Stimulated activated CD4-positive, alpha-beta T cell treated with anti-CD3 and anti-CD28 coated beads, TNF-alpha, amount 100 ng/mL, for 1 hour (primary cell): ENCODE data around the gene SMAD3.

Experiments used
- DNase-seq, 3 donors: peaks; one replicate each; pipeline ENCODE4 v3.0.0-alpha.2; 2020; ENCODE audit warnings: low read depth in 3 of 3, low spot score in 1 of 3

Gene SMAD3

DNA sequence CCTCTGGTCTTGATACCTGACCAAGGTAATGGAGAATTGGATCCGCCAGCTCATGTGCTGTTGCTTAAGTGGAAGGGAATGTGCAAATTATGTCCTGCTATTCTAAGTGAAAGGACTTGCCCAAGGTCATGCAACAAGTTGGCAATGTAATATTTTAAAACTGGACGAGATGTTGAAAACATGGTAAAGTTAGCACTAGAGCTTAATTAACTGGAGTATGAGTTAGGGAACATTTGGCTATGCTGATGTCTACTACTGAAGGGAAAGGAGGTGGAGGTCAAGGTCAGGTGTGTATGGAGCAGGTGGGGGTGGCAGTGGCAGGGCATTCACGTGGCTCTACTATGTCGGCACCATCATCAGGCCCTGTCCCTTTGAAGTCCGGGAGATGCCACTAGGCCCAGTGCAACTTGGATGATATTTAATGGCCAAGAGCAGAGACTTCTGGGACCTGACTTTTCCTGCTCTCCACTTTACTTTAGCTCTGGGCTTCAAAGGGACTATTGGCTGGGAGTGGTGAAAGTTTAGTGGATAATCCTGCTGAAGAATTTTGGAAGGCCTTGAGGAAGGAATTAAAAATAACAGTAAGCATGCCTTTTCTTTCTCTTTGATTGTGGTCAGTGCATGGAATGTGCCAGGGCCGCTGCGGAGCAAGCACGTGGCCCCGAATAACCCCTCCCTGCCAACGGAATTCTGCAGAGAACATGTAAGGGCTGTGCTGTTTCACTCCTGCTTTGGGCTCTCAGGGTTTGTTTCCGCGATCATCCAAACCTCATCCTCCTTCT, 14.9 kb downstream of the SMAD3 start:
- DNase-seq: no peak

DNA sequence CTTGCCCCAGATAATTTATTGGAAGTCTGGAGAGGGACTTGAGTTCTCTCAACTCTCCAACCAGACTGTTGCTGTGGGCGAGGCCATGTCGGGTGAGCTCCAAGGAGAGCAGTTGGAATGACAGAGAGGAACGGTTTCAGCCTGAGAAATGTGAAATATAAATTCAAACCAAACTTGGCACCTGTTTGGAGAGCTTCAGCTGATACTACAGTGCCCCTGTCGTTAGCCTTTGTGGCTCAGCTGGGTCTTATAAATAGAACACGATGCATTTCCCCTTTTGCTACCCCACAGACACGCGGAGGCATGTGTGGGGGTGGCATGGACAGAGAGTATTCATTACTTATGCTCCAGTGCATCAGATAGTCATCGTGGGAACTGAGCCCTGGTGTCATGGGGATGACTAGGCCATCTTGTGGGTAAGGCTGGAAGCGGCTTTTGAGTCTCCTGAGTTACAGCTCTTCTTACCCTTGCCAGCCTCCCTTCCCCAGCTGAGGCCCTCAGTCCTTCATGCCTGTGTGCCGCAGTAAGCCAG, 15.6 kb downstream of the SMAD3 start:
- DNase-seq: no peak

DNA sequence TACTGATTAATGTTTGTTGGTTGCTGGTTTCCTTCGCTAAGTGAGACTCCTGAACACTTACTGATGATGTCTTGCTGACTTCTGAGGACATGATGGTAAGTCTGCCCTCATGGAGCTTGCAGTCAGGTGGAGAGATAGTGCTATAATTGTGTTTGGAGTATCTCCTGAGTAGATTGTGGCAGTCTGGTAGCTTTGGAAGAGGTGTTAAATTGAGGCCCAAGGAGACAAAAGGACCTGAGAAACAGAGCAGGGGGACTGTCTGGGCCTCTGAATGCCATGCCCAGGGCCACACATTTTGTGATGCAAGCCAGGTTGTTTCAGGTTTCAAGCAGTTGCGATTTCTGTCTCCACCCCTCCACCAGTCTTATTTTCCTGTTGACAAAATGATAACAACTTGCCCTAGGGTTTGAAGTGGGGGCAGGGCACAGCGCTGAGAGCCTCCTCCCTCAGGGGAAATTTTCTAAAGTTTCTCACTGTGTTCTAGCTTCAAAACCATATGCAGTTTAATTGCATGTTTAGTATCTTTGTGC, 16.7 kb downstream of the SMAD3 start:
- peak in 2 of 3 donors; percentile 42 to 55 for DNase-seq

DNA sequence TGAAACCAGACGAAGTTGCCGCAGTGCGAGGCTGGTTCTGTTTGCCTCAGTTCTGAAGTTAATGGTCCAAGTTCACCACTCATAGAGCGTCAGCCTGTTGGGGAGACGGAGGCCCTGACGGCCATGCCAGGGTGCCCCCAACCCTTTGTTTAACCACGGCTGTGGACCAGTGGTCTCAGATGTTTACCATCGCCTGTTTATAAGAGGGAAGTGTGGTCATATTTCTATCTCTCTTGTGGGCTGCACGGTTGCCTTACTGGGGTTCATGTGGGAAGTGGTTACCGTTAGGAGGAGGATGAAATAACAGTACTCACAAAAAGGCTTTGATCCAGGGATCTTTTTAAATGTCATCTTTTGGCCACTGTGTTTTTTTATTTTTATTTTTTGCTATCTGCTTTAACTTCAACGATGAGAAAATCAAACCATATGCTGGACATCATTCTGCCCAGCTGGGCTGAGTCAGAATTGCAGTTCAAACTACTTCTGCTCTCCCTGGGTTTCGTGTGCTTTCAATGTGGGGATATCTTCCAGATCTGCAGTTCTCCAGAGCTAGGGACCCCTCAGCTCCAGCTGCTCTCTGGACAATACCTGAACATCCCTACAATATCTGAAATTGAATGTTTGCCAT, 17.8 kb downstream of the SMAD3 start:
- DNase-seq: no peak

DNA sequence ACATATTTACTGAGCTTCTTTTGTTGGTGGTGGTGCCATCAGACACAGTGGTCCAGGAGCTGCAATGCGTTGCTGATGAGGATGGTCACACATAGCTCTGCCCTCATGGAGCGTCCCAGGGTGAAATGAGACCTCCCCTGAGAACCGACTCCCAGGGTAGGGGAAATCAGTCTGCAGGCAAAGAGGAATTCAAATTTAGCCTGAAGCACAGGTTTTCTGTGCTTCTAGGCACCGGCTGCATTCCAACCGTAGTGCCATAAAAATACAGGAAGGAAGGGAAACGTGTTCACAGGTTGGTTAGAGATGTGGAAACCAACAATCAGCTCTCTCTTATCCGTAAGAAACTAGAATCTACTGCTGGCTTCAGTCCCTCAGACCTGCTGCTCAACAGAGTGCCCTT, 19.2 kb downstream of the SMAD3 start:
- DNase-seq: no peak

DNA sequence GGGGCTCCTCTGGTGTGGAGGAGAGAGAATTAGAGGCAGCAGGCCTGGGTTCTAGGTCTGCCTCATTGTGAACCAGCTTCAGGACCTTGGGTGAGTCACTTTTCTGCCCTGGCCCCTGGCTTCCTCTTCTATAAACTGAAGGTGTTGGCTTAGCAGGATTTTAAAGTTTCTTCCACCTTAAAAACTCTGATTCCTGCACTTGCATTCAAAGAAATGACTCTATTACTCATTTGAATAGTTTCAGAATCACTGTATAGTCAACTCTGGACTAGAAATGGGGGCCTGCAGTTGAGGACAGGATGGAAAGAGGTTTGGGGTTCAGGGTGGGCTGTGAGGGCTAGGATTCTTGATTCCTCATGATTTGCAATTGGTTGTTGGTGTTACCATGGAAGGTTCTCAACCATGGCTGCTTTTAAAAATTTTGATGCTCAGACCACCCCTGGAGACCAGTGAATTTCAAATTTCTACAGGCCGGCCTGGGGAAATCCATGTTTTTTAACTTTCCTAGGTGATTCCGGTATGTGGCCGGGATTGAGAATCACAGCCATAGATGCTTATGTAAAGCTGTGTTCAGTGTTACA, 19.9 kb downstream of the SMAD3 start:
- no peak for DNase-seq

DNA sequence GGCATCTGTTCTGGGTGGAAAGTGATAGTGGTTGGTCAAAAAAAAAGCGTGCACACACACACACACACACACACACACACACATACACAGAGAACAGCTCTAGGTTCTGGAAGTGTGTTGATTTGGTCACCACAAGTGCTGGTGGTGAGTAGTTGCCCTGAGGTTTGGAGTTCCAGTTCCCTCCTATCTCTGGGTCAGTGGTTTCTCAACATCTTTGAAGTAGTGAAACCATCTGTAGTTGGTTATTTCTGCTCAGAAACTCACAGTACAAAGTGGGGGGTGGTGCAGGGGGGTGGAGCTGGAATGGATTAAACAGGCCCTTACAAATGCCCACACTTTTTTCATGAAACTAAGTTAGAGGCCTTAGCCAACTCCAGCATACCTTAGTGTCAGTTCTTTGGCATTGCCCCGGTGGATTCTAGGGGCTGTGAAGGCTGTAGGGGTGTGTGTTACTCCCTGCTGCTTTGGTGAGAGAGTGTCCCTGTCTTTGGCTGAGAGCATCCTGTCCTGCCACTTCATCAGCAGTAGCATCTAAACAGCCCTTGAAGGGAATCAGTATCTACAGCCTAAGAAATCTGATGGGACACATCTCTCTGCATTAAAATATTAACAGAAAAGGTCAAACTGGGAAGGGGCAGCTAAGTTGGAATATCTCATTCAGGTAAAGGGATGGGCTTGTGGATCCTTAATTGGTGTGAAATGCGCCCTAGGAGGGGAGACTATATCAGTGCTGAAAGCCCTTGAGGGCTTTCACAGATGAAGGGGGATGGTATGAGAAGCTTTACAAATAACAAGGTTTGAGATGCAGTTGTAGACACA, 20.6 kb downstream of the SMAD3 start:
- DNase-seq: no peak

DNA sequence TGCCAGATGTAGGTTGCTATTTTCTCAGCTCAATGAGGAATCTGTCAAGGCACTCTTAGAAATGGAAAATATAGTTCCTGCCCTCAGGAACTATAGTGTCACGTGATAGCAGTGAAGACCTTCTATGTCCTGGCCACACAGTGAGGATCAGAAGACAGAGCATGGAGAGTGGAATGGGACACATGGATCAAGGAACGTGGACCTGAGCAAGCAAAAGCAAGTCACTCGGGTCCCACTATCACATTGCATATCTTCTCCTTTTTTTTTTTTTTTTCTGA, 21.2 kb downstream of the SMAD3 start:
- DNase-seq: no peak

DNA sequence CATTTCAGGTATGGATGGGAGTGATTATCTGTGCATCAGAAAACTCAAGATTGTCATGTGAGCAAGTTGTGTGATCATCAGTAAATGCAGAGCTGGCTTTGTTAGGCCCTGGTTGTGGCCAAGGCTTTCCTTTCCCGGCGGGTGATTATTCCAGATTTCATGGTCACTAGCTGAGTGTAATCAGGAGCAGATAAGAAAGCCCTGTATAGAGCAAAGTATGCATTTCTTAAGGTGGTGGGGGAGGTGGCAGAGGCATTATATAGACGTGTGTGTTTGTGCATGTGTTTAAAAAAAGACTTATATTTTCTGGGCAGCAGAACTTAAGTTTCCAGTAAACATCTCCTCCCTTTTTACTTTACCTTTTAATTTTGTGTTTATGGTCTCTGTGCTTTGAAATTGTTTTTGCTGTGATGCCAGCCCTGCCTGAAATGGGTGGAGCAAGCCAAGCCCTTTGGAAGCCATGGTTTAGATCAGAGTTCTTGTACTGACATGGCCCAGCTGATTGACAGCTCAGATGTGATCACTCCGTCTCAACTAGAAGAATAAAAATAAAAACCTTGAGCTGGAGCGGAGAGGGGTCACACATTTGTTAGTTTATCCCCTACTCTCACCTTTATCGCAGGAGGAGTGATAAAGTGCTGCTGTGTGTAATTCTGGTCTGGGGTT, 22.2 kb downstream of the SMAD3 start:
- no peak for DNase-seq

DNA sequence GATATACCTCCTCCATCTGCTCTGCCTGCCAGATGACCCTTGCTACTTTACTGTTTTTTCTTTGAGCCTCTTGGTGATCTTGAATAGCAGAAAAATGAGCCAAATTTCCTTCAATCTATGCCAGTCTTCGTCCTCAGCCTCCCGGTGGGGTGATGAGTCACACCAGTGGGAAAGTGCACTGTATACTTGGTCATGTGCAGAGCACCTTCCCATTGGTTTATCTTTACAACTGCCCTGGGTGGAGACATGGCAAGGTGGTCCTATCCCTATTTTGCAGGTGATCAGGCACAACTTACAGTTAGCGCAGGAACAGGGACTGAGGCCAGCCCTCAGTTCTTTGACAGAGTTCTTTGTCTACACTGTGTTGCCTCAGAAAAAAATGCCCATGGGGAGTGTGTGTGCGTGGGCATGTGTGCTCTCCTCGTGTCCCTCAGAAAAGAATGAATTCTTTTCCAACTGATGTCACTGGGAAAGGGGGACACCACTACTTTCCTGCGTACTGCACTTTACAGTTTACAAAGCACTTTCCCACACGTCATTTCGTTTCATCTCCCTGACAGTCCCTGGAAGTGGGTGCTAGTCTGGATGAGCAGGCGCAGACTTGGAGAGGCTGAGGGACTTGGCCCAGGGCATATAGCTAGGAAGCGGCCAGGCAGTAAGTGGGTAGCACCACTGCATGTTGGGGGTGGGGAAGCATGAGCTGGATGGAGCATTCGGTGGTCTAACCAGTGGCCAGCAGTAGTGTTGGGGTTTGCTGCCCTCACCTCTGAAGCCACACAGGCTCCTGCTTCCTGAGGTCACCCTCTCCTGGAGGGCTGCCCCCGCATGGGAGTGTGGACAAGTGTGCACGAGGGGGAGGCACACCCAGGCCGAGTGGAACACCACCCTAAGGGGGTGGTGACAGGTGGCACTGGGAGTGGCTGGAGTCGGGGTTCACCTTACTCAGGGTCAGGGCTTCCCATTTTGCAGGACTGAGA, 24.1 kb downstream of the SMAD3 start:
- DNase-seq: no peak

DNA sequence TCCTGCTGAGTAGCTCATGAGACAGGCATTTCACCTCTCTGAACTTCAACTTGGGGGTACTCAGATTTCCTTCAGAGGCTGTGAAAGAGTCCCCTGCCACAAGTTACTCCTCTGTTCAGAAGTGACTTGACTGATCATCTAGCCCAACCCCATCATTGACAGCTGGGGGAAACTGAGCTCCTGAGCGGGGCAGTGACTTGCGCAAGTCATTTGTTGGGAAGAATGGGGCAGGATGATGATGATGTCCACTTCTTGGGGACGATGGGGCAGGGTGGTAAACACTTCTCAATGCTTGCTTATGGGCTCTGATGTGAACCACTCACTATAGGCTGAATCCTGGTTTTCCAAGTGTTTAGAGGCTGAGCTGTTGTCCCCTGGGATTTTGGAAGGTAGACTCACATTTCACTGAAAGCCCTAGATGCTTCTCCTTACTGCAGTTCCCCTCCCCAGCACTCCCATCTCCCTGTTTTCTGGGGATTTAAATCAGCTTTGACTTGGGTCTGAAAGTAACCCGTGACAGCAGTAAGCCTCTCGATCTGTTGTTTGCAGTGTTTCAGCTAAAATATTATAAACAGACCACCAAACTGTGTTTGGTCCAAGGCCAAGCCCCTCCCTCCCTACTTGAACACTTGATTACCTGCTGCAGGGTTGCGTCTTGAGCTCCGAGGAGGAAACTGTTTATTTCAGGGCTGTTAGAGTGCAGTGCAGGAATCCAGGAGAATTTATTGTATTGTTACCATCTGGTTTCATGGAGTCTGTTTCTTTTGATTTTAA, 25.1 kb downstream of the SMAD3 start:
- DNase-seq: no peak

DNA sequence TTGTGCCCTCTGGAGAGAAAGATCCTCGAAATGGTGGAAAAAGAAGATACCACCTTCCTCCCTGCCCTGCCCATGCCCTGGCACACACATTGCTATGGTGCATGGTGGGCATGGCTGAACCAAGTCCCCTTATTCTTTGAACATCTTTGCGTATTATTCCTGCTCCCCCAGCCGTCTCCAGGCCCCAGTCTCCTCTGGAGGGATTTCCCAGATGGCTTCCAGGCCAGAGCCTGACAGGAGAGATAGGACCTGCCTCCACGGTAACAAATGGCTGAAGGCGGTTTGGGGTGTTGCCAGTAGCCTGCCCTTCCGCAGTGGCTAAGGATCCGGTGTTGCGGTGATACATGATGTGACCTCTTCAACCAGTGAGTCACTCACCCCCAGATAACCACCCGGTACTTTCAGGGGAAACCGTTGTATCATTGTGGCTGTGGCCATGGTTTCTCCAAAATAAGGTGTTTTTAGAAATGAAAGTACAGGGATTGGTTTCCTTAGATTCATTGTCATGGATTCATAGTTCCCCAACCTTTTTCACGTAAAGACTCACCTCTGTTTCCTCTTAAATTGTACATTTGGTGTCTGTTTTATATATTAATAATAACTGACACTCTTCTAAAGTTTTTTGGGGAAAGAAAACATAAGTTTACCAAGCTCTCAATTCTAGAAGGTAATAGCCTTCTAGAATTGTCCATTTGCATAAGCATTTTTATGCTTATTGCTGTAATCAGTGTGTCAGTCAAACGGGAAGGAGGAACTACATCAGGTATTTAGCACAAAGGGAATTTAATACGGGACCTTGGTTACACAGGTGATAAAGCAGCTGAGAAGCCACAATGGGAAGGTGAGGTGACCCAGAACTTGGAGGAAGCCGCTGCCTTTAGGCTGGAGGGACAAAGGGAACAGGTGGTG, 25.9 kb downstream of the SMAD3 start:
- DNase-seq: no peak

DNA sequence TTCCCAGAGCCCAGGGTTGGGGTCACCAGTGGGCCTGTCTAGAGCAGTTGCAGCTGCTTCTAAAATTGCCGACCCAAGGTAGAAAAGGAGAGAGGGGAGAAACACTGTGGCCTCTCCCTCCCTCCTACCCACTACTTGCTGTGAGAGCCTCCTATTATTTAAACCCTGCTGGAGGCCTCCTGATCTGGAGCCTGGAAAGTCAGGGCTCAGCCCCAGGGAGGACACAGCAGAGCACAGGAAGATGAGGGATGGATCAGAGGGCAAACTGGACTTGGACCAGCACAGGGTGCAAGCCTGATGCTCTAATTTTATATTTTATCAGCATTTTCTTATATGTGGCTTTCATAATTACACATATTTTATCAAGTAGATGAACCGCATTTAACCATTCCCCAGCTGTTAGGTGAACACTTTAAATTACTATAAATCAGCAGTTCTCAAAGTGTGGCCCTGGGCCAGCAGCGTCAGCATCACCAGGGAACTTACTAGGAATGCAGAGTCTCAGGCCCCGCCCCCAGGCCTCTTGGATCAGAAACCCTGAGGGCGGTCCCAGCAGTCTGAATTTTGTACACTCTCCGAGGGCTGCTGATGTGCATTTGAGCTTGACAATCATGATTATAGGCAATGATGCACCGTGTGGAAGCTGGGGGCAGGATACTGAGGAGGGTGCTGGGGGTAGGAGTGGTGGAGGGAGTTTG, 26.7 kb downstream of the SMAD3 start:
- DNase-seq: no peak

DNA sequence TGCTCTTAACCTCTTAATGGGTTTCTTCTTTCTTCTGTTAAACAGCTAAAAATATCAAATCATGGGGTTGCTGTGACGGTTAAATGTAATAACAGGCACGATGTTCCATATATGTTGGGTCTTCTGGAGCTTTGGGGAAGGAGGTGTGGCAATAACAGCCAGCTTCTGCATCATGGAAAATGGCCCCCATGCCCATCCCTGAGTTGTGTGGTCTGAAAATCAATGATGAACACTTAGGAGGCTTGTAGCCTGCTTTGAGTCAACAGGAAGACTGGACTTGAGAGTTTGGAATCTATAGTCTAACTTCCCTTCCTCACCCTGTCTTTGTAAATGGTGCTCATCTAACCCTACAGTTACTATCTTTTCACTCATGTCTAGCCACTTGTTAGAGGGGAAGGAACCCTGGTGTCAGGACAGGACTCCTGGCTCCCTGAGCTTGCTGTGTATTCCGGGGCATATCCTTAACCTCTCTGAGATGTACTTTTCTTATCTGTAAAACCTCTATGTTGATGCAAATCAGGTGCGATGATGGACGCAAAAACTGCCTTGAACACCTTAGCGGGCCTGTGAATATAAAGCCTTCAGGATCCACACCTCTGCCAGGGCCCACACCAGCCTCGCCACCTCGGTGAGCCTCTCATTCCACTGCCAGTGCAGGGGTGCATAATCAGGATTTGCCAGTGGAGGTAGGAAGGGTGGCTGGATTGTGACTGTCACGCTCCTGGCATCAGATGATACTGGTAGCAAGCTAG, 27.5 kb downstream of the SMAD3 start:
- DNase-seq: no peak

DNA sequence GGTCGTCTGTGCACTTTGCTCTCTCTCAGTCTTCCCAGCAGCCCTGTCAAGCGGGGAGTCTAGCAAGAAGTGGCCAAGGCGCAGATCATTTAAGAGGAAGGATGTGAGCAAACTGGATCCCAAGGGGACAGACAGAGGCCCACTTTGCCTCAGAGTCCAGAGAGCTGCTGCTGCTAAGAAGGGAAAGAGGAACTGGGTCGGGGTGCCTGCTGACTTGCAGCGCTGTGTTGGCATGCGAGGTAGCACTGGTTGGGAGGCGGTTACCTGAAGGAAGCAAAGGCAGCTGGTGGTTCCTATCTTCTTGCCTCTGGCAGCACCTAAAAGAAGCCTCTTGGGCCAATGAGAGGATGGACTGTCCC, 28.1 kb downstream of the SMAD3 start:
- no peak for DNase-seq

DNA sequence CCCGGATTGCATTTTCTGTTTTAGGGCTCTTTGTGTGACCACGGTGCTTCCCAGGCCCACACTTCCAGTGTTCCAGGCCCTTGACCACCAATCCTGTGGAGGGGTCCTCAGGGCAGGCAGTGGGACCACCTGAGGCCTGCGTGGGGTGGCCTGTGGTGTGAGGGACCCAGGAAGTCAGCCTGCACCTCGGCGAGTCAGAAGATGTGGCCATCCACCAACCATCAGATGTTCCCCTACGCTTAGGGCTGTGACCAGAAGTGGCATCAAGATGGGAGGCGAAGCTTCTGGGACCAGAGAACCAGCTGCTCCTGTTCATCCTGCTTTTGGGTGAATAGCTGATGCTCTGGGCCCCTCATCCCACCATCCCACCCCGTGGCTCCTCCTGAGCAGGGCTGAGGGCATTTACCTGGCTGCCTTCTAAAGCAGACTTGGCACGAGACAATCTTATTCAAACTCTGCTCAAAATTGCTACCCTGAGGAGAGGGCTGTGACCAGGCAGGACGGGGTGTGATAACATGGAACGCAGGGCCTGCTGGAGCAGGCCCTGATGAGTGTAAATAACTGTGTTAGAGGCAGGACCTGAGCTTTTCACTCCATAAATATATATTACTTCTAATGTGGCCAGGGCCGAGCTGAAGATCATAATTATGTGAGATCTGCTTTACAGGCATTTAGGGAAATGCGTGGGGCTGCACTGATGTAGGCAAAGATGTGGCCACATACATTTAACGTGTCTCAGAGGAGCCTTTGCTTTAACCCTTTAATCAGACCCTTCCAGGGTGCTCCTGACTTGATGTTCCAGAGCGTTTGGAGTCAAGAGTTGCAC, 28.8 kb downstream of the SMAD3 start:
- DNase-seq: no peak
